HepG2 (cell line): ENCODE measurements around the gene SNAI3. TPM values are rescaled to one million over a fixed set of nuclear protein-coding genes. Genes with fewer than 3 reads are reported as not detected.
A peak's percentile ranks its signal among the peaks of the same experiment; 100 is the strongest.

ENCODE experiments used
- ATF5 ChIP-seq: sonication (generic); formaldehyde crosslinking; IDR thresholded peaks from 2 replicates; pipeline ENCODE4 v1.4.0; 2020; ENCODE audit warnings: mild to moderate bottlenecking, low read depth, missing genetic modification reagents
- GATA4 ChIP-seq: sonication (generic); IDR thresholded peaks from 2 replicates; pipeline ENCODE4 v1.6.1; 2016; ENCODE audit warnings: antibody characterized with exemption, low read depth, borderline replicate concordance
- POGK ChIP-seq: sonication (generic); formaldehyde crosslinking; conservative IDR thresholded peaks from 2 replicates; pipeline ENCODE4 v1.8.0; 2022; ENCODE audit warnings: mild to moderate bottlenecking, moderate library complexity, missing genetic modification reagents
- TBP ChIP-seq: sonication (generic); formaldehyde crosslinking; IDR thresholded peaks from 2 replicates; pipeline ENCODE4 v1.5.0; 2020; ENCODE audit warnings: missing genetic modification reagents
- TEAD3 ChIP-seq: optimal IDR thresholded peaks from 2 replicates; pipeline ENCODE3; 2016; ENCODE audit warnings: borderline replicate concordance
- ZBTB21 ChIP-seq: sonication (generic); formaldehyde crosslinking; IDR thresholded peaks from 2 replicates; pipeline ENCODE4 v1.4.0; 2020; ENCODE audit warnings: missing genetic modification reagents
- ZHX2 ChIP-seq, 2 experiments: sonication (generic) in 1 of 2; formaldehyde crosslinking in 1 of 2; IDR thresholded peaks; 2 replicates each; pipeline versions ENCODE4 v1.6.1 to v1.9.0; 2014 to 2022; ENCODE audit warnings: antibody characterized with exemption in 1 of 2, borderline replicate concordance in 1 of 2, inconsistent platforms in 1 of 2, low read depth in 1 of 2, missing genetic modification reagents in 1 of 2
- polyA plus RNA-seq, 8 experiments: library from polyadenylated mRNA; depleted of rRNA in 3 of 8; stranded (reverse) in 7 of 8; unstranded in 1 of 8; fragments of >200 nt; fragmentation: Illumina TruSeq in 4 of 8; extraction: Trizol in 4 of 8; gene quantifications; 2 replicates each; pipeline versions ENCODE4 v1.2.1 to v1.2.3, GENCODE V29; 2011 to 2016; ENCODE audit warnings: low read depth in 4 of 8, missing spikeins in 1 of 8, mixed read lengths in 1 of 8; ENCODE audit not compliant: insufficient read depth in 1 of 8
- total RNA-seq, 5 experiments: library from RNA; depleted of rRNA; stranded (reverse); fragments of >200 nt; fragmentation: Illumina TruSeq; extraction: Trizol; gene quantifications; 2 replicates each; pipeline ENCODE4 v1.2.3, GENCODE V29; 2016; ENCODE audit warnings: low read depth in 1 of 5
- TF ChIP-seq, protein P1 (sequence below): sonication (generic); formaldehyde crosslinking; IDR thresholded peaks from 2 replicates; pipeline ENCODE4 v1.4.0; 2020; ENCODE audit warnings: missing genetic modification reagents, borderline replicate concordance
- TF ChIP-seq, protein P2 (sequence below): sonication (generic); formaldehyde crosslinking; conservative IDR thresholded peaks from 2 replicates; pipeline ENCODE4 v1.4.0; 2020; ENCODE audit warnings: mild to moderate bottlenecking, missing genetic modification reagents, moderate library complexity

Gene SNAI3
- total and polyA plus RNA-seq, 2 of the 13 experiments (the other 11 are each of a cell fraction or from before 2014, with no cell fraction given), result 0.09 to 0.18 TPM

DNA sequence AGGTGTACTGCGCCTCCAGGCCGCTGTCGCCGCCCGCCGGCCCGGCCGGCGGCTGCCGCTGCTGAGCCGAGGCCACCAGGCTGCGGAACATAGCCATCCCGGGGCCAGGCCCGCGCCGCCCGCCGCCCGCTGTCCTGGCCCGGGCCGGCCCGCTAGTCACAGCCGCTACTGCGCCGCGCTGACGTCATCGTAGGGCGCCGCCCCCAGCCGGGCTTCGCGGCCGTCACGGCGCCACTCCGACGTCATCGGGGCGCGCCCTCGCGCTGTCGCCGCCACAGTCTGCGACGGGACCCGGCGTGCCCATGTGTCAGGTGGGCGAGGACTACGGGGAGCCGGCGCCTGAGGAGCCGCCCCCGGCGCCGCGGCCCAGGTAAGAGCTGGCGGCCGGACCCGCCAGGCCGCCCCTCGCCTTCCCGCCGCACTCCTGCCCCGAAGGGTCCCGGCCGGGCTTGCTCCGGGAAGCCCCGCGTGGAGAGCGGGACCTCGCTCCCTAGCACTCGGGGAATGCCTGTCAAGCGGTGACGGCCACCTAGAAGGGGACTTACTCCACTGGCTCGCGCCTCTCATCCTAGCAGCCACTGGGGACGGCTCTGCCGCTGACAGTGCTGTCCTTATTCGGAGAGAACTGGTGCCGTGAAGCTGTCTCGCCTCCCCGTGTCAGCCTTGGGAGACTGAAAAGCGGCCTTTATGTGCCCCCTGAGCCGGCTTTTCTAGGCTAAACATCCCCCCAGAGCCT, 20.1 kb upstream of the SNAI3 start, which contains the start of the genes CTU2 and RNF166 (continued):
- TF ChIP-seq TBP (CRISPR knock-in tag), result peak; percentile 96; the same call in 1 of the 2 replicates
- peak; percentile 99 for TF ChIP-seq ZHX2 (IDR thresholded peaks at IDR 0.05; ENCODE audit: low read depth)
- 0 out of 2 replicates have a peak, but pooled peaks have one; percentile 89 for TF ChIP-seq ZHX2 (CRISPR knock-in tag; IDR thresholded peaks at IDR 0.05; ENCODE audit: borderline replicate concordance)
- TF ChIP-seq, protein P1, sequence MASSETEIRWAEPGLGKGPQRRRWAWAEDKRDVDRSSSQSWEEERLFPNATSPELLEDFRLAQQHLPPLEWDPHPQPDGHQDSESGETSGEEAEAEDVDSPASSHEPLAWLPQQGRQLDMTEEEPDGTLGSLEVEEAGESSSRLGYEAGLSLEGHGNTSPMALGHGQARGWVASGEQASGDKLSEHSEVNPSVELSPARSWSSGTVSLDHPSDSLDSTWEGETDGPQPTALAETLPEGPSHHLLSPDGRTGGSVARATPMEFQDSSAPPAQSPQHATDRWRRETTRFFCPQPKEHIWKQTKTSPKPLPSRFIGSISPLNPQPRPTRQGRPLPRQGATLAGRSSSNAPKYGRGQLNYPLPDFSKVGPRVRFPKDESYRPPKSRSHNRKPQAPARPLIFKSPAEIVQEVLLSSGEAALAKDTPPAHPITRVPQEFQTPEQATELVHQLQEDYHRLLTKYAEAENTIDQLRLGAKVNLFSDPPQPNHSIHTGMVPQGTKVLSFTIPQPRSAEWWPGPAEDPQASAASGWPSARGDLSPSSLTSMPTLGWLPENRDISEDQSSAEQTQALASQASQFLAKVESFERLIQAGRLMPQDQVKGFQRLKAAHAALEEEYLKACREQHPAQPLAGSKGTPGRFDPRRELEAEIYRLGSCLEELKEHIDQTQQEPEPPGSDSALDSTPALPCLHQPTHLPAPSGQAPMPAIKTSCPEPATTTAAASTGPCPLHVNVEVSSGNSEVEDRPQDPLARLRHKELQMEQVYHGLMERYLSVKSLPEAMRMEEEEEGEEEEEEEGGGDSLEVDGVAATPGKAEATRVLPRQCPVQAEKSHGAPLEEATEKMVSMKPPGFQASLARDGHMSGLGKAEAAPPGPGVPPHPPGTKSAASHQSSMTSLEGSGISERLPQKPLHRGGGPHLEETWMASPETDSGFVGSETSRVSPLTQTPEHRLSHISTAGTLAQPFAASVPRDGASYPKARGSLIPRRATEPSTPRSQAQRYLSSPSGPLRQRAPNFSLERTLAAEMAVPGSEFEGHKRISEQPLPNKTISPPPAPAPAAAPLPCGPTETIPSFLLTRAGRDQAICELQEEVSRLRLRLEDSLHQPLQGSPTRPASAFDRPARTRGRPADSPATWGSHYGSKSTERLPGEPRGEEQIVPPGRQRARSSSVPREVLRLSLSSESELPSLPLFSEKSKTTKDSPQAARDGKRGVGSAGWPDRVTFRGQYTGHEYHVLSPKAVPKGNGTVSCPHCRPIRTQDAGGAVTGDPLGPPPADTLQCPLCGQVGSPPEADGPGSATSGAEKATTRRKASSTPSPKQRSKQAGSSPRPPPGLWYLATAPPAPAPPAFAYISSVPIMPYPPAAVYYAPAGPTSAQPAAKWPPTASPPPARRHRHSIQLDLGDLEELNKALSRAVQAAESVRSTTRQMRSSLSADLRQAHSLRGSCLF (CRISPR knock-in tag), result no peak
- TF ChIP-seq TEAD3 (CRISPR knock-in tag), result peak; percentile 69
- peak; percentile 95 for TF ChIP-seq POGK (CRISPR knock-in tag)
- peak; percentile 94 for TF ChIP-seq ZBTB21
- TF ChIP-seq, protein P2, sequence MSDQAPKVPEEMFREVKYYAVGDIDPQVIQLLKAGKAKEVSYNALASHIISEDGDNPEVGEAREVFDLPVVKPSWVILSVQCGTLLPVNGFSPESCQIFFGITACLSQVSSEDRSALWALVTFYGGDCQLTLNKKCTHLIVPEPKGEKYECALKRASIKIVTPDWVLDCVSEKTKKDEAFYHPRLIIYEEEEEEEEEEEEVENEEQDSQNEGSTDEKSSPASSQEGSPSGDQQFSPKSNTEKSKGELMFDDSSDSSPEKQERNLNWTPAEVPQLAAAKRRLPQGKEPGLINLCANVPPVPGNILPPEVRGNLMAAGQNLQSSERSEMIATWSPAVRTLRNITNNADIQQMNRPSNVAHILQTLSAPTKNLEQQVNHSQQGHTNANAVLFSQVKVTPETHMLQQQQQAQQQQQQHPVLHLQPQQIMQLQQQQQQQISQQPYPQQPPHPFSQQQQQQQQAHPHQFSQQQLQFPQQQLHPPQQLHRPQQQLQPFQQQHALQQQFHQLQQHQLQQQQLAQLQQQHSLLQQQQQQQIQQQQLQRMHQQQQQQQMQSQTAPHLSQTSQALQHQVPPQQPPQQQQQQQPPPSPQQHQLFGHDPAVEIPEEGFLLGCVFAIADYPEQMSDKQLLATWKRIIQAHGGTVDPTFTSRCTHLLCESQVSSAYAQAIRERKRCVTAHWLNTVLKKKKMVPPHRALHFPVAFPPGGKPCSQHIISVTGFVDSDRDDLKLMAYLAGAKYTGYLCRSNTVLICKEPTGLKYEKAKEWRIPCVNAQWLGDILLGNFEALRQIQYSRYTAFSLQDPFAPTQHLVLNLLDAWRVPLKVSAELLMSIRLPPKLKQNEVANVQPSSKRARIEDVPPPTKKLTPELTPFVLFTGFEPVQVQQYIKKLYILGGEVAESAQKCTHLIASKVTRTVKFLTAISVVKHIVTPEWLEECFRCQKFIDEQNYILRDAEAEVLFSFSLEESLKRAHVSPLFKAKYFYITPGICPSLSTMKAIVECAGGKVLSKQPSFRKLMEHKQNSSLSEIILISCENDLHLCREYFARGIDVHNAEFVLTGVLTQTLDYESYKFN (CRISPR knock-in tag), result peak; percentile 36
- TF ChIP-seq GATA4, result no peak
- peak; percentile 71; the same call in 1 of the 2 replicates for TF ChIP-seq ATF5 (CRISPR knock-in tag)
